HepG2 (cell line): ENCODE measurements around the gene B4GALT3. TPM values are rescaled to one million over a fixed set of nuclear protein-coding genes. Genes with fewer than 3 reads are reported as not detected.
A peak's percentile ranks its signal among the peaks of the same experiment; 100 is the strongest.

Source experiments
- HES4 ChIP-seq: sonication (generic); formaldehyde crosslinking; IDR thresholded peaks from 2 replicates; pipeline ENCODE4 v1.9.0; 2021; ENCODE audit warnings: mild to moderate bottlenecking, missing genetic modification reagents, borderline replicate concordance
- KAT2B ChIP-seq: fragments of 150-350 bp; IDR thresholded peaks from 2 replicates; pipeline ENCODE4 v1.6.1; 2014; ENCODE audit warnings: low read depth, low read length, borderline replicate concordance
- RELA ChIP-seq: sonication (generic); formaldehyde crosslinking; IDR thresholded peaks from 2 replicates; pipeline ENCODE4 v1.4.0; 2020; ENCODE audit warnings: missing genetic modification reagents
- STAG1 ChIP-seq: sonication (generic); formaldehyde crosslinking; IDR thresholded peaks from 2 replicates; pipeline ENCODE4 v1.4.0; 2020; ENCODE audit warnings: missing genetic modification reagents
- TMF1 ChIP-seq: sonication (generic); formaldehyde crosslinking; IDR thresholded peaks from 2 replicates; pipeline ENCODE4 v1.8.1; 2022; ENCODE audit warnings: low read depth, missing genetic modification reagents
- U2AF2 ChIP-seq: fragments of 200-400 bp; formaldehyde crosslinking; IDR thresholded peaks from 2 replicates; pipeline ENCODE4 v1.6.1; 2017; ENCODE audit warnings: low read depth, mild to moderate bottlenecking, low read length
- ZFP37 ChIP-seq: sonication (generic); formaldehyde crosslinking; IDR thresholded peaks from 2 replicates; pipeline ENCODE4 v1.4.0; 2020; ENCODE audit warnings: missing genetic modification reagents, borderline replicate concordance
- ZNF180 ChIP-seq: sonication (generic); formaldehyde crosslinking; IDR thresholded peaks from 2 replicates; pipeline ENCODE4 v1.4.0; 2020; ENCODE audit warnings: low read depth, missing genetic modification reagents, borderline replicate concordance
- ZNF317 ChIP-seq: sonication (generic); formaldehyde crosslinking; IDR thresholded peaks from 2 replicates; pipeline ENCODE4 v1.5.0; 2020; ENCODE audit warnings: mild to moderate bottlenecking, missing genetic modification reagents
- ZNF781 ChIP-seq: sonication (generic); formaldehyde crosslinking; IDR thresholded peaks from 2 replicates; pipeline ENCODE4 v1.5.1; 2020; ENCODE audit warnings: borderline replicate concordance, mild to moderate bottlenecking, missing genetic modification reagents; ENCODE audit errors: not compliant biosample characterization
- ZSCAN22 ChIP-seq: sonication (generic); formaldehyde crosslinking; IDR thresholded peaks from 2 replicates; pipeline ENCODE4 v1.4.0; 2020; ENCODE audit warnings: mild to moderate bottlenecking, missing genetic modification reagents
- polyA plus RNA-seq, 8 experiments: library from polyadenylated mRNA; depleted of rRNA in 3 of 8; stranded (reverse) in 7 of 8; unstranded in 1 of 8; fragments of >200 nt; fragmentation: Illumina TruSeq in 4 of 8; extraction: Trizol in 4 of 8; gene quantifications; 2 replicates each; pipeline versions ENCODE4 v1.2.1 to v1.2.3, GENCODE V29; 2011 to 2016; ENCODE audit warnings: low read depth in 4 of 8, missing spikeins in 1 of 8, mixed read lengths in 1 of 8; ENCODE audit not compliant: insufficient read depth in 1 of 8
- total RNA-seq, 5 experiments: library from RNA; depleted of rRNA; stranded (reverse); fragments of >200 nt; fragmentation: Illumina TruSeq; extraction: Trizol; gene quantifications; 2 replicates each; pipeline ENCODE4 v1.2.3, GENCODE V29; 2016; ENCODE audit warnings: low read depth in 1 of 5
- TF ChIP-seq, protein P1 (sequence below): sonication (generic); formaldehyde crosslinking; IDR thresholded peaks from 2 replicates; pipeline ENCODE4 v1.4.0; 2020; ENCODE audit warnings: missing genetic modification reagents
- TF ChIP-seq, protein P2 (sequence below): IDR thresholded peaks from 2 replicates; pipeline ENCODE4 v1.6.1; 2012; ENCODE audit warnings: inconsistent platforms
- TF ChIP-seq, protein P3 (sequence below), 2 experiments: sonication (generic) in 1 of 2; formaldehyde crosslinking in 1 of 2; IDR thresholded peaks; 2 replicates each; pipeline versions ENCODE4 v1.4.0 to v1.6.1; 2018 to 2020; ENCODE audit warnings: missing genetic modification reagents in 2 of 2, borderline replicate concordance in 1 of 2, low read depth in 1 of 2, mild to moderate bottlenecking in 1 of 2, missing biosample characterization in 1 of 2
- TF ChIP-seq, protein P4 (sequence below): sonication (generic); formaldehyde crosslinking; IDR thresholded peaks from 2 replicates; pipeline ENCODE4 v1.8.1; 2023; ENCODE audit warnings: mild to moderate bottlenecking, missing genetic modification reagents
- TF ChIP-seq, protein P5 (sequence below): sonication (generic); formaldehyde crosslinking; IDR thresholded peaks from 2 replicates; pipeline ENCODE4 v1.4.0; 2020; ENCODE audit warnings: missing genetic modification reagents, borderline replicate concordance
- TF ChIP-seq, protein P6 (sequence below): sonication (generic); formaldehyde crosslinking; IDR thresholded peaks from 2 replicates; pipeline ENCODE4 v1.4.0; 2020; ENCODE audit warnings: missing genetic modification reagents

Gene B4GALT3
- total and polyA plus RNA-seq, 2 of the 13 experiments (the other 11 are each of a cell fraction or from before 2014, with no cell fraction given), result 35.6 to 40.4 TPM

DNA sequence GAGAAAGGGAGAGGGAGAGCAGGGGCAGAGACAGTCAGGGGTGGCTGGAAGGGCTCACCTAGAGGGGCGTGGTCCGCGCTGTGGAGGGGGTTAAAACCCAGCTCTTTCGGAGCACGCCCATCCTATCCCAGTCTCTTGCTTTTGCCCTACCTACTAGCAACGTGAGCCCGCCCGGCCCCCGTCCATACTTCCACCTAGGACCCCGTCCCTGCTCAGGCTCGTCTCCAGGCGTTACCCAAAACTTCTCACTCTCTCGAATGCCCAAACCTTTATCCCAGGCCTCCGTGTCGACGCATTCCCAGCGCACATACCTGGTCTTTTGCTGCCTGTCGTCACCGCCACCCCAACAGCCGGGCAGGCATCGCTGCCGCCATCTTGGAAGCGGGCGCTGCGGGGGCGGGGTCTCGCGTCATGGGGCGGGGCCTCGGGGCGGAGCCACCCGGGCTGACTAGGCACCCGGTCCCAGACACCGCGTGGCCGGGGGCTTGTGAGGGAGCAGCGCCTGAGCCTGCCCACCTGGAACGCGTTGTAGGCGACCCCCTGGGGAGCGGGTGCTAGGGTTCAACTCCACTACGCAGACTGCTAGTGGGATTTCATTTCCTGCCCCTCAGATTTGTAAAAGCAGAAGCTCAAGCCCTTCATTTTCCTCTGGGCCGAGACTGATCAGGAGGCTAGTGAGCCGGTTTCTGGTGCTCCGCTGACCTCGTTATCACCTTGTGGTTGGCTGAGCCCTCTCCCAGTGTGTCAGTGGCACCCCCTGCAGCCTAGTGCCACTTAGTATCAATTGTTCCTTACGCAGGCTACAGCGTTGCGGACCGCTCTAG lies at the start of gene B4GALT3 (continued):
- TF ChIP-seq, protein P1, sequence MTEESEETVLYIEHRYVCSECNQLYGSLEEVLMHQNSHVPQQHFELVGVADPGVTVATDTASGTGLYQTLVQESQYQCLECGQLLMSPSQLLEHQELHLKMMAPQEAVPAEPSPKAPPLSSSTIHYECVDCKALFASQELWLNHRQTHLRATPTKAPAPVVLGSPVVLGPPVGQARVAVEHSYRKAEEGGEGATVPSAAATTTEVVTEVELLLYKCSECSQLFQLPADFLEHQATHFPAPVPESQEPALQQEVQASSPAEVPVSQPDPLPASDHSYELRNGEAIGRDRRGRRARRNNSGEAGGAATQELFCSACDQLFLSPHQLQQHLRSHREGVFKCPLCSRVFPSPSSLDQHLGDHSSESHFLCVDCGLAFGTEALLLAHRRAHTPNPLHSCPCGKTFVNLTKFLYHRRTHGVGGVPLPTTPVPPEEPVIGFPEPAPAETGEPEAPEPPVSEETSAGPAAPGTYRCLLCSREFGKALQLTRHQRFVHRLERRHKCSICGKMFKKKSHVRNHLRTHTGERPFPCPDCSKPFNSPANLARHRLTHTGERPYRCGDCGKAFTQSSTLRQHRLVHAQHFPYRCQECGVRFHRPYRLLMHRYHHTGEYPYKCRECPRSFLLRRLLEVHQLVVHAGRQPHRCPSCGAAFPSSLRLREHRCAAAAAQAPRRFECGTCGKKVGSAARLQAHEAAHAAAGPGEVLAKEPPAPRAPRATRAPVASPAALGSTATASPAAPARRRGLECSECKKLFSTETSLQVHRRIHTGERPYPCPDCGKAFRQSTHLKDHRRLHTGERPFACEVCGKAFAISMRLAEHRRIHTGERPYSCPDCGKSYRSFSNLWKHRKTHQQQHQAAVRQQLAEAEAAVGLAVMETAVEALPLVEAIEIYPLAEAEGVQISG (CRISPR knock-in tag), result no peak; the same call in none of the 2 replicates
- peak; percentile 70; the same call in 1 of the 2 replicates for TF ChIP-seq HES4 (CRISPR knock-in tag)
- no peak; the same call in 1 of the 2 replicates for TF ChIP-seq ZFP37 (CRISPR knock-in tag)
- TF ChIP-seq ZNF781, result peak; percentile 68
- peak; percentile 72 for TF ChIP-seq ZSCAN22 (CRISPR knock-in tag)
- no peak for TF ChIP-seq U2AF2
- TF ChIP-seq STAG1 (CRISPR knock-in tag), result peak; percentile 62
- TF ChIP-seq, protein P2, sequence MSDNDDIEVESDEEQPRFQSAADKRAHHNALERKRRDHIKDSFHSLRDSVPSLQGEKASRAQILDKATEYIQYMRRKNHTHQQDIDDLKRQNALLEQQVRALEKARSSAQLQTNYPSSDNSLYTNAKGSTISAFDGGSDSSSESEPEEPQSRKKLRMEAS, result peak; percentile 97
- TF ChIP-seq ZNF180 (CRISPR knock-in tag), result no peak
- TF ChIP-seq ZNF317 (CRISPR knock-in tag), result peak; percentile 91
- TF ChIP-seq, protein P3, sequence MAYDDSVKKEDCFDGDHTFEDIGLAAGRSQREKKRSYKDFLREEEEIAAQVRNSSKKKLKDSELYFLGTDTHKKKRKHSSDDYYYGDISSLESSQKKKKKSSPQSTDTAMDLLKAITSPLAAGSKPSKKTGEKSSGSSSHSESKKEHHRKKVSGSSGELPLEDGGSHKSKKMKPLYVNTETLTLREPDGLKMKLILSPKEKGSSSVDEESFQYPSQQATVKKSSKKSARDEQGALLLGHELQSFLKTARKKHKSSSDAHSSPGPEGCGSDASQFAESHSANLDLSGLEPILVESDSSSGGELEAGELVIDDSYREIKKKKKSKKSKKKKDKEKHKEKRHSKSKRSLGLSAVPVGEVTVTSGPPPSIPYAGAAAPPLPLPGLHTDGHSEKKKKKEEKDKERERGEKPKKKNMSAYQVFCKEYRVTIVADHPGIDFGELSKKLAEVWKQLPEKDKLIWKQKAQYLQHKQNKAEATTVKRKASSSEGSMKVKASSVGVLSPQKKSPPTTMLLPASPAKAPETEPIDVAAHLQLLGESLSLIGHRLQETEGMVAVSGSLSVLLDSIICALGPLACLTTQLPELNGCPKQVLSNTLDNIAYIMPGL (CRISPR knock-in tag; IDR thresholded peaks at IDR 0.05; ENCODE audit: borderline replicate concordance in 1 of 2, low read depth in 1 of 2), result peak; percentile 55 to 88; a peak in 3 of 4 replicates
- TF ChIP-seq RELA (CRISPR knock-in tag), result peak; percentile 47; the same call in 1 of the 2 replicates
- TF ChIP-seq, protein P4, sequence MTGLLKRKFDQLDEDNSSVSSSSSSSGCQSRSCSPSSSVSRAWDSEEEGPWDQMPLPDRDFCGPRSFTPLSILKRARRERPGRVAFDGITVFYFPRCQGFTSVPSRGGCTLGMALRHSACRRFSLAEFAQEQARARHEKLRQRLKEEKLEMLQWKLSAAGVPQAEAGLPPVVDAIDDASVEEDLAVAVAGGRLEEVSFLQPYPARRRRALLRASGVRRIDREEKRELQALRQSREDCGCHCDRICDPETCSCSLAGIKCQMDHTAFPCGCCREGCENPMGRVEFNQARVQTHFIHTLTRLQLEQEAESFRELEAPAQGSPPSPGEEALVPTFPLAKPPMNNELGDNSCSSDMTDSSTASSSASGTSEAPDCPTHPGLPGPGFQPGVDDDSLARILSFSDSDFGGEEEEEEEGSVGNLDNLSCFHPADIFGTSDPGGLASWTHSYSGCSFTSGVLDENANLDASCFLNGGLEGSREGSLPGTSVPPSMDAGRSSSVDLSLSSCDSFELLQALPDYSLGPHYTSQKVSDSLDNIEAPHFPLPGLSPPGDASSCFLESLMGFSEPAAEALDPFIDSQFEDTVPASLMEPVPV (CRISPR knock-in tag), result peak; percentile 86
- TF ChIP-seq, protein P5, sequence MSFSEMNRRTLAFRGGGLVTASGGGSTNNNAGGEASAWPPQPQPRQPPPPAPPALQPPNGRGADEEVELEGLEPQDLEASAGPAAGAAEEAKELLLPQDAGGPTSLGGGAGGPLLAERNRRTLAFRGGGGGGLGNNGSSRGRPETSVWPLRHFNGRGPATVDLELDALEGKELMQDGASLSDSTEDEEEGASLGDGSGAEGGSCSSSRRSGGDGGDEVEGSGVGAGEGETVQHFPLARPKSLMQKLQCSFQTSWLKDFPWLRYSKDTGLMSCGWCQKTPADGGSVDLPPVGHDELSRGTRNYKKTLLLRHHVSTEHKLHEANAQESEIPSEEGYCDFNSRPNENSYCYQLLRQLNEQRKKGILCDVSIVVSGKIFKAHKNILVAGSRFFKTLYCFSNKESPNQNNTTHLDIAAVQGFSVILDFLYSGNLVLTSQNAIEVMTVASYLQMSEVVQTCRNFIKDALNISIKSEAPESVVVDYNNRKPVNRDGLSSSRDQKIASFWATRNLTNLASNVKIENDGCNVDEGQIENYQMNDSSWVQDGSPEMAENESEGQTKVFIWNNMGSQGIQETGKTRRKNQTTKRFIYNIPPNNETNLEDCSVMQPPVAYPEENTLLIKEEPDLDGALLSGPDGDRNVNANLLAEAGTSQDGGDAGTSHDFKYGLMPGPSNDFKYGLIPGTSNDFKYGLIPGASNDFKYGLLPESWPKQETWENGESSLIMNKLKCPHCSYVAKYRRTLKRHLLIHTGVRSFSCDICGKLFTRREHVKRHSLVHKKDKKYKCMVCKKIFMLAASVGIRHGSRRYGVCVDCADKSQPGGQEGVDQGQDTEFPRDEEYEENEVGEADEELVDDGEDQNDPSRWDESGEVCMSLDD (CRISPR knock-in tag), result no peak
- no peak for TF ChIP-seq KAT2B
- no peak for TF ChIP-seq TMF1 (CRISPR knock-in tag)
- TF ChIP-seq, protein P6, sequence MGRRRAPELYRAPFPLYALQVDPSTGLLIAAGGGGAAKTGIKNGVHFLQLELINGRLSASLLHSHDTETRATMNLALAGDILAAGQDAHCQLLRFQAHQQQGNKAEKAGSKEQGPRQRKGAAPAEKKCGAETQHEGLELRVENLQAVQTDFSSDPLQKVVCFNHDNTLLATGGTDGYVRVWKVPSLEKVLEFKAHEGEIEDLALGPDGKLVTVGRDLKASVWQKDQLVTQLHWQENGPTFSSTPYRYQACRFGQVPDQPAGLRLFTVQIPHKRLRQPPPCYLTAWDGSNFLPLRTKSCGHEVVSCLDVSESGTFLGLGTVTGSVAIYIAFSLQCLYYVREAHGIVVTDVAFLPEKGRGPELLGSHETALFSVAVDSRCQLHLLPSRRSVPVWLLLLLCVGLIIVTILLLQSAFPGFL, result no peak
